NT2/D1 (cell line): Measurements from ENCODE around the gene FGFR2.

Experiments
- SUZ12 ChIP-seq: IDR thresholded peaks from 2 replicates; pipeline ENCODE4 v1.6.1; 2011; ENCODE audit not compliant: insufficient read length, insufficient read depth; ENCODE audit errors: extremely low read depth
- YY1 ChIP-seq: IDR thresholded peaks from 2 replicates; pipeline ENCODE4 v1.6.1; 2011; ENCODE audit not compliant: insufficient read length, insufficient read depth
- ZNF274 ChIP-seq: IDR thresholded peaks from 2 replicates; pipeline ENCODE4 v1.6.1; 2011; ENCODE audit warnings: mild to moderate bottlenecking, low read depth, low read length

GRCh38 chr10:121615836-121616235 is 17.6 kb upstream of the FGFR2 start:
- TF ChIP-seq YY1 (no peak), SUZ12 (no peak), ZNF274 (no peak)
